K562 (cell line): ENCODE data around the gene CERS5. TPM values are rescaled to one million over a fixed set of nuclear protein-coding genes. Genes with fewer than 3 reads are reported as not detected.

Experiments
- KDM2B ChIP-seq: fragments of 250-450 bp; sonication (Bioruptor Pico); IDR thresholded peaks from 2 replicates; pipeline ENCODE4 v1.8.0; 2021; ENCODE audit warnings: mild to moderate bottlenecking, moderate library complexity
- TAF9B ChIP-seq: fragments of 450-650 bp; IDR thresholded peaks from 2 replicates; pipeline ENCODE4 v1.6.1; 2018; ENCODE audit warnings: mild to moderate bottlenecking; ENCODE audit not compliant: partially characterized antibody
- TRIM24 ChIP-seq, 2 experiments: fragments of 450-650 bp; IDR thresholded peaks; 2 replicates each; pipeline ENCODE4 v1.6.1; 2016
- ZNF696 ChIP-seq: fragments of 250-450 bp; sonication (Bioruptor Pico); conservative IDR thresholded peaks from 2 replicates; pipeline ENCODE4 v1.4.0; 2020; ENCODE audit warnings: mild to moderate bottlenecking, moderate library complexity
- ZNF830 ChIP-seq: fragments of 250-450 bp; sonication (Bioruptor Pico); IDR thresholded peaks from 2 replicates; pipeline ENCODE4 v1.5.0; 2021; ENCODE audit warnings: mild to moderate bottlenecking
- polyA plus RNA-seq, 8 experiments: library from polyadenylated mRNA; depleted of rRNA in 4 of 8; stranded (reverse) in 5 of 8; unstranded in 3 of 8; fragments of >200 nt; fragmentation: Nextera tagmentation in 2 of 8; fragmentation: Illumina TruSeq in 1 of 8; extraction: Ambion mirVana in 2 of 8; extraction: Trizol in 1 of 8; gene quantifications; 2 replicates each; pipeline versions ENCODE4 v1.2.1 to v1.2.3, GENCODE V29; 2011 to 2014; ENCODE audit warnings: inconsistent platforms in 1 of 8, missing spikeins in 1 of 8
- total RNA-seq, 7 experiments: library from RNA; depleted of rRNA in 6 of 7; stranded (reverse); fragments of >200 nt in 6 of 7; fragmentation: Illumina TruSeq in 2 of 7; extraction: Trizol in 2 of 7; gene quantifications; 2 replicates each; pipeline versions ENCODE4 v1.2.1 to v1.2.3, GENCODE V29; 2011 to 2021; ENCODE audit warnings: low replicate concordance in 1 of 7
- TF ChIP-seq, protein P1 (sequence below), 3 experiments: fragments of 200-800 bp in 1 of 3; fragments of 250-450 bp in 1 of 3; fragments of 450-650 bp in 1 of 3; sonication (Bioruptor Pico) in 1 of 3; sonication (Bioruptor generic) in 1 of 3; formaldehyde crosslinking in 1 of 3; IDR thresholded peaks; 2 replicates each; pipeline versions ENCODE4 v1.6.1 to v1.8.0; 2016 to 2022; ENCODE audit warnings: mild to moderate bottlenecking in 2 of 3, missing genetic modification characterization in 2 of 3, missing compliant biosample characterization in 1 of 3, moderate library complexity in 1 of 3
- TF ChIP-seq, protein P2 (sequence below), 2 experiments: IDR thresholded peaks; 2 replicates each; pipeline ENCODE4 v1.6.1; 2011; ENCODE audit warnings: borderline replicate concordance in 1 of 2, control low read depth in 1 of 2, low read depth in 1 of 2, low read length in 1 of 2, mild to moderate bottlenecking in 1 of 2, mixed read lengths in 1 of 2, moderate library complexity in 1 of 2; ENCODE audit not compliant: insufficient read depth in 1 of 2, insufficient read length in 1 of 2, poor library complexity in 1 of 2, severe bottlenecking in 1 of 2; ENCODE audit errors: extremely low read depth in 1 of 2

The CERS5 gene
- total and polyA plus RNA-seq, 9 of the 15 experiments (the other 6 are each of a cell fraction or from before 2014, with no cell fraction given), result 6.1 to 47.5 (median 17.8) TPM

DNA sequence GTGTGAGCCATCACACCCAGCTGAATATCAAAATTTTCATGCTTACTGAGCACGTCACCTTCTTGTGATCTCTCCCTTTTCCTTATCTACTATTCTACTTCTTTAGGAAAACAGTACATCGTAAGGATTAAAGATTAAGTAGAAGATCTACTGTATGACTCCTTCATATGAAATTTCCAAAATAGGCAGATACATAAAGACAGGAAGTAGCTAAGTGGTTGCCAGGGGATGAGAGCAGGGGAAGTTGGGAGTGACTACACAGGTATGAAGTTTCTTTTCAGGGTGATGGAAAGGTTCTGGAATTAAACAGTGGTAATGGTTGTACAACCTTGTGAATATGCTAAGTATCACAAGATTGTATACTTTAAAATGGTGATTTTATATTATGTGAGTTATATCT, 36.5 kb upstream of the CERS5 start (continued):
- TF ChIP-seq, protein P1, sequence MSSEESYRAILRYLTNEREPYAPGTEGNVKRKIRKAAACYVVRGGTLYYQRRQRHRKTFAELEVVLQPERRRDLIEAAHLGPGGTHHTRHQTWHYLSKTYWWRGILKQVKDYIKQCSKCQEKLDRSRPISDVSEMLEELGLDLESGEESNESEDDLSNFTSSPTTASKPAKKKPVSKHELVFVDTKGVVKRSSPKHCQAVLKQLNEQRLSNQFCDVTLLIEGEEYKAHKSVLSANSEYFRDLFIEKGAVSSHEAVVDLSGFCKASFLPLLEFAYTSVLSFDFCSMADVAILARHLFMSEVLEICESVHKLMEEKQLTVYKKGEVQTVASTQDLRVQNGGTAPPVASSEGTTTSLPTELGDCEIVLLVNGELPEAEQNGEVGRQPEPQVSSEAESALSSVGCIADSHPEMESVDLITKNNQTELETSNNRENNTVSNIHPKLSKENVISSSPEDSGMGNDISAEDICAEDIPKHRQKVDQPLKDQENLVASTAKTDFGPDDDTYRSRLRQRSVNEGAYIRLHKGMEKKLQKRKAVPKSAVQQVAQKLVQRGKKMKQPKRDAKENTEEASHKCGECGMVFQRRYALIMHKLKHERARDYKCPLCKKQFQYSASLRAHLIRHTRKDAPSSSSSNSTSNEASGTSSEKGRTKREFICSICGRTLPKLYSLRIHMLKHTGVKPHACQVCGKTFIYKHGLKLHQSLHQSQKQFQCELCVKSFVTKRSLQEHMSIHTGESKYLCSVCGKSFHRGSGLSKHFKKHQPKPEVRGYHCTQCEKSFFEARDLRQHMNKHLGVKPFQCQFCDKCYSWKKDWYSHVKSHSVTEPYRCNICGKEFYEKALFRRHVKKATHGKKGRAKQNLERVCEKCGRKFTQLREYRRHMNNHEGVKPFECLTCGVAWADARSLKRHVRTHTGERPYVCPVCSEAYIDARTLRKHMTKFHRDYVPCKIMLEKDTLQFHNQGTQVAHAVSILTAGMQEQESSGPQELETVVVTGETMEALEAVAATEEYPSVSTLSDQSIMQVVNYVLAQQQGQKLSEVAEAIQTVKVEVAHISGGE (CRISPR knock-in tag; IDR thresholded peaks at IDR 0.05), result no peak
- TF ChIP-seq KDM2B (CRISPR knock-in tag), result no peak
- no peak for TF ChIP-seq ZNF696
- TF ChIP-seq TRIM24 (IDR thresholded peaks at IDR 0.05), result no peak
- TF ChIP-seq, protein P2, sequence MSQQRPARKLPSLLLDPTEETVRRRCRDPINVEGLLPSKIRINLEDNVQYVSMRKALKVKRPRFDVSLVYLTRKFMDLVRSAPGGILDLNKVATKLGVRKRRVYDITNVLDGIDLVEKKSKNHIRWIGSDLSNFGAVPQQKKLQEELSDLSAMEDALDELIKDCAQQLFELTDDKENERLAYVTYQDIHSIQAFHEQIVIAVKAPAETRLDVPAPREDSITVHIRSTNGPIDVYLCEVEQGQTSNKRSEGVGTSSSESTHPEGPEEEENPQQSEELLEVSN (IDR thresholded peaks at IDR 0.05; ENCODE audit: borderline replicate concordance in 1 of 2, extremely low read depth in 1 of 2, insufficient read depth in 1 of 2, insufficient read length in 1 of 2, low read depth in 1 of 2, low read length in 1 of 2, poor library complexity in 1 of 2, severe bottlenecking in 1 of 2), result no peak
- no peak for TF ChIP-seq TAF9B
- TF ChIP-seq ZNF830, result no peak
